SK-N-SH treated with all-trans-retinoic acid at 6 μM for 48 hours (cell line): ENCODE results near the gene UBE2M.

Source experiments
- ATAC-seq: fragments of 200-7000 bp; cut with Tn5 transposase; 3 replicates; pipeline ENCODE4 v1.9.1; 2020; ENCODE audit warnings: mild to moderate bottlenecking, moderate library complexity
- ARNTL ChIP-seq: fragments of 450-650 bp; formaldehyde crosslinking; IDR thresholded peaks from 2 replicates; pipeline ENCODE4 v1.5.0; 2020; ENCODE audit warnings: low read depth, mild to moderate bottlenecking, moderate library complexity, borderline replicate concordance
- BACH2 ChIP-seq: fragments of 250-450 bp; sonication (Bioruptor Pico); IDR thresholded peaks from 2 replicates; pipeline ENCODE4 v1.9.0; 2021; ENCODE audit warnings: mild to moderate bottlenecking, borderline replicate concordance
- CSDC2 ChIP-seq: fragments of 250-450 bp; sonication (Bioruptor Pico); IDR thresholded peaks from 2 replicates; pipeline ENCODE4 v1.5.0; 2020; ENCODE audit warnings: mild to moderate bottlenecking, moderate library complexity
- ESRRG ChIP-seq: fragments of 250-450 bp; sonication (Bioruptor Pico); IDR thresholded peaks from 2 replicates; pipeline ENCODE4 v1.6.1; 2021; ENCODE audit warnings: mild to moderate bottlenecking
- GLIS3 ChIP-seq: fragments of 250-450 bp; sonication (Bioruptor Pico); IDR thresholded peaks from 2 replicates; pipeline ENCODE4 v1.5.0; 2020; ENCODE audit warnings: mild to moderate bottlenecking, moderate library complexity
- ISL1 ChIP-seq: fragments of 250-450 bp; sonication (Bioruptor Pico); IDR thresholded peaks from 2 replicates; pipeline ENCODE4 v2.1.2; 2022; ENCODE audit warnings: mild to moderate bottlenecking, moderate library complexity
- OSR1 ChIP-seq: fragments of 250-450 bp; sonication (Bioruptor Pico); IDR thresholded peaks from 2 replicates; pipeline ENCODE4 v1.8.0; 2022; ENCODE audit warnings: moderate library complexity, mild to moderate bottlenecking, inconsistent platforms
- PPARA ChIP-seq: fragments of 250-450 bp; sonication (Bioruptor Pico); IDR thresholded peaks from 2 replicates; pipeline ENCODE4 v1.5.0; 2020; ENCODE audit warnings: mild to moderate bottlenecking, borderline replicate concordance
- RARB ChIP-seq: fragments of 250-450 bp; sonication (Bioruptor Pico); IDR thresholded peaks from 2 replicates; pipeline ENCODE4 v1.8.0; 2021; ENCODE audit warnings: mild to moderate bottlenecking, moderate library complexity
- SNAI2 ChIP-seq: fragments of 250-450 bp; sonication (Bioruptor Pico); IDR thresholded peaks from 2 replicates; pipeline ENCODE4 v1.5.0; 2020; ENCODE audit warnings: mild to moderate bottlenecking, moderate library complexity
- TCF4 ChIP-seq: fragments of 250-450 bp; sonication (Bioruptor Pico); IDR thresholded peaks from 2 replicates; pipeline ENCODE4 v1.8.0; 2021; ENCODE audit warnings: mild to moderate bottlenecking, moderate library complexity, borderline replicate concordance
- TOX ChIP-seq: fragments of 250-450 bp; sonication (Bioruptor Pico); IDR thresholded peaks from 2 replicates; pipeline ENCODE4 v1.8.0; 2021; ENCODE audit warnings: mild to moderate bottlenecking, moderate library complexity, borderline replicate concordance
- ZFP3 ChIP-seq: fragments of 250-450 bp; sonication (Bioruptor Pico); IDR thresholded peaks from 2 replicates; pipeline ENCODE4 v1.5.0; 2020; ENCODE audit warnings: mild to moderate bottlenecking, moderate library complexity
- ZFP30 ChIP-seq: fragments of 450-650 bp; formaldehyde crosslinking; IDR thresholded peaks from 2 replicates; pipeline ENCODE4 v1.5.0; 2022; ENCODE audit warnings: mild to moderate bottlenecking, moderate library complexity
- ZNF565 ChIP-seq: fragments of 450-650 bp; formaldehyde crosslinking; conservative IDR thresholded peaks from 2 replicates; pipeline ENCODE4 v1.5.0; 2020; ENCODE audit warnings: low read depth, mild to moderate bottlenecking, moderate library complexity
- ZNF70 ChIP-seq: fragments of 450-650 bp; formaldehyde crosslinking; IDR thresholded peaks from 2 replicates; pipeline ENCODE4 v1.5.0; 2020; ENCODE audit warnings: mild to moderate bottlenecking, moderate library complexity
- ZNF8 ChIP-seq: fragments of 450-650 bp; formaldehyde crosslinking; IDR thresholded peaks from 2 replicates; pipeline ENCODE4 v1.5.0; 2020; ENCODE audit warnings: mild to moderate bottlenecking, moderate library complexity
- TF ChIP-seq, protein P1 (sequence below): fragments of 250-450 bp; sonication (Bioruptor Pico); IDR thresholded peaks from 2 replicates; pipeline ENCODE4 v1.5.0; 2020; ENCODE audit warnings: mild to moderate bottlenecking, moderate library complexity
- TF ChIP-seq, protein P2 (sequence below): fragments of 250-450 bp; sonication (Bioruptor Pico); IDR thresholded peaks from 2 replicates; pipeline ENCODE4 v1.8.0; 2021; ENCODE audit warnings: low read depth, mild to moderate bottlenecking, moderate library complexity, borderline replicate concordance
- TF ChIP-seq, protein P3 (sequence below): fragments of 250-450 bp; sonication (Bioruptor Pico); IDR thresholded peaks from 2 replicates; pipeline ENCODE4 v1.5.1; 2020; ENCODE audit warnings: low read depth, mild to moderate bottlenecking, moderate library complexity
- TF ChIP-seq, protein P4 (sequence below): fragments of 250-450 bp; sonication (Bioruptor Pico); IDR thresholded peaks from 2 replicates; pipeline ENCODE4 v1.5.1; 2021; ENCODE audit warnings: mild to moderate bottlenecking, moderate library complexity

UBE2M gene

DNA sequence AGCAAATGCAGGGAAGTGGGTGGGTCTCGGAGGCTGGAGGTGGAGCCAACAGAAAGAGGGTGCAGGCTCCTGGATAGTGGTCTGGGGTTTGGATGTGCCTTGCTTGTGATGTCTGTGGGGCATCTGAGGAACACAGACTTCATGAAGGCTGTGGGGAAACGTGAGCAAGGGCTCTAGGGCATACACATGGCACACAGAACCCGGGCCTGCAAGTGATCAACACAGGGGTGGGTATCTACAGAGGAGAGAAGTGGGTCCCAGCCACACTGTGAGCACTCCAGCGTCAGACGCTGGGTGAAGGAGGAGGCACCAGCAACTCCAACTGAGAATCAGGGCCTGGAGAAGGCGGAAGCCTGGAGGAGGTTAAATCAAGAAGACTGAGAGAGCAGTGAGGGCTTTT is 5.4 kb upstream of the UBE2M start:
- TF ChIP-seq ISL1 (CRISPR knock-in tag) (no peak), ZFP3 (CRISPR knock-in tag) (no peak), PPARA (no peak)
- no peak for ATAC-seq

DNA sequence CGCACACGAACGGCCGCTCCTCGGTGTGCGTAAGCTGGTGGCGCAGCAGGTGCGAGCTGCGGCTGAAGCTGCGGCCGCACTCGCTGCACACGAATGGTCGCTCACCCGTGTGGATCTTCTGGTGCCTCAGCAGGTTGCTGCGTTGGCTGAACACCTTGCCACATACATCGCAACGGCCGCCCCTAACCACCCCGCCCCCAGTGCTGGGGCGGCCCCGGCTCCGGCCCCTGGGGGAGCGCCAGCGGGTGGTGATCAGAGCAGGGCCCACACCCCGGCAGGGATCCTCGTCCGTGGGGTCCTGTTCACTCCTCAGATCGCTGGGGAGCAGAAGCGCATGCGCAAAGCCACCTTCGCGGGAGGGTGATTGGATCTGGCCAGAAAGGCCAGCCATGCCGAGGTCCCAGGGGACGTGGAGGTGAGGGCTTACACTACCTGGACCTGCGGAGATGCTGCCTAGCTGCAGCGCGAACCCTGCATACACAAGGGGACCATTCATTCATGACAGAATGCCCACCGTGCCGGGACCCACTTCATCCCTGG is 4.7 kb upstream of the UBE2M start:
- TF ChIP-seq ZNF8 = no peak
- no peak for TF ChIP-seq RARB
- no peak for TF ChIP-seq CSDC2 (CRISPR knock-in tag)
- TF ChIP-seq ZNF565 (CRISPR knock-in tag) = no peak
- TF ChIP-seq GLIS3 (CRISPR knock-in tag) = no peak
- no peak for TF ChIP-seq SNAI2
- TF ChIP-seq ZFP30 (CRISPR knock-in tag) = no peak
- TF ChIP-seq, protein P1, sequence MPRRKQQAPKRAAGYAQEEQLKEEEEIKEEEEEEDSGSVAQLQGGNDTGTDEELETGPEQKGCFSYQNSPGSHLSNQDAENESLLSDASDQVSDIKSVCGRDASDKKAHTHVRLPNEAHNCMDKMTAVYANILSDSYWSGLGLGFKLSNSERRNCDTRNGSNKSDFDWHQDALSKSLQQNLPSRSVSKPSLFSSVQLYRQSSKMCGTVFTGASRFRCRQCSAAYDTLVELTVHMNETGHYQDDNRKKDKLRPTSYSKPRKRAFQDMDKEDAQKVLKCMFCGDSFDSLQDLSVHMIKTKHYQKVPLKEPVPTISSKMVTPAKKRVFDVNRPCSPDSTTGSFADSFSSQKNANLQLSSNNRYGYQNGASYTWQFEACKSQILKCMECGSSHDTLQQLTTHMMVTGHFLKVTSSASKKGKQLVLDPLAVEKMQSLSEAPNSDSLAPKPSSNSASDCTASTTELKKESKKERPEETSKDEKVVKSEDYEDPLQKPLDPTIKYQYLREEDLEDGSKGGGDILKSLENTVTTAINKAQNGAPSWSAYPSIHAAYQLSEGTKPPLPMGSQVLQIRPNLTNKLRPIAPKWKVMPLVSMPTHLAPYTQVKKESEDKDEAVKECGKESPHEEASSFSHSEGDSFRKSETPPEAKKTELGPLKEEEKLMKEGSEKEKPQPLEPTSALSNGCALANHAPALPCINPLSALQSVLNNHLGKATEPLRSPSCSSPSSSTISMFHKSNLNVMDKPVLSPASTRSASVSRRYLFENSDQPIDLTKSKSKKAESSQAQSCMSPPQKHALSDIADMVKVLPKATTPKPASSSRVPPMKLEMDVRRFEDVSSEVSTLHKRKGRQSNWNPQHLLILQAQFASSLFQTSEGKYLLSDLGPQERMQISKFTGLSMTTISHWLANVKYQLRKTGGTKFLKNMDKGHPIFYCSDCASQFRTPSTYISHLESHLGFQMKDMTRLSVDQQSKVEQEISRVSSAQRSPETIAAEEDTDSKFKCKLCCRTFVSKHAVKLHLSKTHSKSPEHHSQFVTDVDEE = no peak
- no peak for TF ChIP-seq TCF4 (CRISPR knock-in tag)
- TF ChIP-seq OSR1 (CRISPR knock-in tag) = no peak
- TF ChIP-seq, protein P2, sequence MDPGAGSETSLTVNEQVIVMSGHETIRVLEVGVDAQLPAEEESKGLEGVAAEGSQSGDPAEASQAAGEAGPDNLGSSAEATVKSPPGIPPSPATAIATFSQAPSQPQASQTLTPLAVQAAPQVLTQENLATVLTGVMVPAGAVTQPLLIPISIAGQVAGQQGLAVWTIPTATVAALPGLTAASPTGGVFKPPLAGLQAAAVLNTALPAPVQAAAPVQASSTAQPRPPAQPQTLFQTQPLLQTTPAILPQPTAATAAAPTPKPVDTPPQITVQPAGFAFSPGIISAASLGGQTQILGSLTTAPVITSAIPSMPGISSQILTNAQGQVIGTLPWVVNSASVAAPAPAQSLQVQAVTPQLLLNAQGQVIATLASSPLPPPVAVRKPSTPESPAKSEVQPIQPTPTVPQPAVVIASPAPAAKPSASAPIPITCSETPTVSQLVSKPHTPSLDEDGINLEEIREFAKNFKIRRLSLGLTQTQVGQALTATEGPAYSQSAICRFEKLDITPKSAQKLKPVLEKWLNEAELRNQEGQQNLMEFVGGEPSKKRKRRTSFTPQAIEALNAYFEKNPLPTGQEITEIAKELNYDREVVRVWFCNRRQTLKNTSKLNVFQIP = no peak
- TF ChIP-seq ZFP3 (CRISPR knock-in tag) = no peak
- no peak for TF ChIP-seq ZNF70
- TF ChIP-seq TOX = no peak
- no peak for TF ChIP-seq ARNTL
- ATAC-seq = no peak

DNA sequence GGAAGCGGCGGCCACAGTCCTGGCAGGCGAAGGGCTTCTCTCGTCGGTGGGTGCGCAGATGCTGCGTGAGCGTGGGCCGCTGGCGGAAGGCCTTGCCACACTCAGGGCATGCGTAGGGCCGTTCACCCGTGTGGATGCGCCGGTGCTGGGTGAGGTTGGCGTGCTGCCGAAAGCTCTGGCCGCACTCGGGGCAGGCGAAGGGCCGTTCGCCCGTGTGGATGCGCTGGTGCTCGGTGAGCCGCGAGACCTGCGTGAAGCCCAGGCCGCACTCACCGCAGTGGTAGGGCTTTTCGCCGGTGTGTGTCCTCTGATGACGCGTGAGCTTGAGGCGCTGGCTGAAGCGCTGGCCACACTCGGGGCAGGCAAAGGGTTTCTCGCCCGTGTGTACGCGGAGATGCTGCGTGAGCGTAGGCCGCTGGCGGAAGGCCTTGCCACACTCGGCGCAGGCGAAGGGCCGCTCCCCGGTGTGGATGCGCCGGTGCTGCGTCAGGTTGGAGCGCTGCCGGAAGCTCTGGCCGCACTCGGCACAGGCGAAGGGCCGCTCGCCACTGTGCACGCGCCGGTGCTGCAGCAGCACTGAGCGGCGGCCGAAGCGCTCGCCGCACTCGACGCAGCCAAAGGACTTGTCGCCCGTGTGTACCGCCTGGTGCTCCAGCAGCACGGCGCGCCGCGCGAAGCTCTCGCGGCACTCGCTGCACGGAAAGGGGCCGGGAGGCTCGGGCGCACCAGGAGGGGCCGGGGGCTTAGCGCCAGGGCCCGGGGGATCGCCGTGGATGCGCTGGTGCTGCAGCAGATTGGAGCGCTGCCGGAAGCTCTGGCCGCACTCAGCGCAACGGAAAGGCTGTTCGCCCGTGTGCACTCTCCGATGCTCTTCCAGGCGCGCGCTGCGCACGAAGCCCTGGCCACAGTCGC is 4.0 kb upstream of the UBE2M start:
- no peak for ATAC-seq
- TF ChIP-seq ISL1 (CRISPR knock-in tag) (no peak), BACH2 (CRISPR knock-in tag) (no peak), PPARA (no peak), CSDC2 (CRISPR knock-in tag) (no peak), ZNF565 (CRISPR knock-in tag) (no peak), ZNF8 (no peak), ZFP30 (CRISPR knock-in tag) (no peak), ARNTL (no peak), SNAI2 (no peak), TOX (no peak), TCF4 (CRISPR knock-in tag) (no peak), ESRRG (CRISPR knock-in tag) (no peak), OSR1 (CRISPR knock-in tag) (no peak), GLIS3 (CRISPR knock-in tag) (no peak)
- TF ChIP-seq, protein P1 = no peak
- TF ChIP-seq, protein P3, sequence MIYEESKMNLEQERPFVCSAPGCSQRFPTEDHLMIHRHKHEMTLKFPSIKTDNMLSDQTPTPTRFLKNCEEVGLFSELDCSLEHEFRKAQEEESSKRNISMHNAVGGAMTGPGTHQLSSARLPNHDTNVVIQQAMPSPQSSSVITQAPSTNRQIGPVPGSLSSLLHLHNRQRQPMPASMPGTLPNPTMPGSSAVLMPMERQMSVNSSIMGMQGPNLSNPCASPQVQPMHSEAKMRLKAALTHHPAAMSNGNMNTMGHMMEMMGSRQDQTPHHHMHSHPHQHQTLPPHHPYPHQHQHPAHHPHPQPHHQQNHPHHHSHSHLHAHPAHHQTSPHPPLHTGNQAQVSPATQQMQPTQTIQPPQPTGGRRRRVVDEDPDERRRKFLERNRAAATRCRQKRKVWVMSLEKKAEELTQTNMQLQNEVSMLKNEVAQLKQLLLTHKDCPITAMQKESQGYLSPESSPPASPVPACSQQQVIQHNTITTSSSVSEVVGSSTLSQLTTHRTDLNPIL (CRISPR knock-in tag) = no peak
- TF ChIP-seq, protein P4, sequence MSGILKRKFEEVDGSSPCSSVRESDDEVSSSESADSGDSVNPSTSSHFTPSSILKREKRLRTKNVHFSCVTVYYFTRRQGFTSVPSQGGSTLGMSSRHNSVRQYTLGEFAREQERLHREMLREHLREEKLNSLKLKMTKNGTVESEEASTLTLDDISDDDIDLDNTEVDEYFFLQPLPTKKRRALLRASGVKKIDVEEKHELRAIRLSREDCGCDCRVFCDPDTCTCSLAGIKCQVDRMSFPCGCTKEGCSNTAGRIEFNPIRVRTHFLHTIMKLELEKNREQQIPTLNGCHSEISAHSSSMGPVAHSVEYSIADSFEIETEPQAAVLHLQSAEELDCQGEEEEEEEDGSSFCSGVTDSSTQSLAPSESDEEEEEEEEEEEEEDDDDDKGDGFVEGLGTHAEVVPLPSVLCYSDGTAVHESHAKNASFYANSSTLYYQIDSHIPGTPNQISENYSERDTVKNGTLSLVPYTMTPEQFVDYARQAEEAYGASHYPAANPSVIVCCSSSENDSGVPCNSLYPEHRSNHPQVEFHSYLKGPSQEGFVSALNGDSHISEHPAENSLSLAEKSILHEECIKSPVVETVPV (CRISPR knock-in tag) = no peak
- TF ChIP-seq, protein P2 = no peak
